HCT116 (cell line): Measurements from ENCODE around the gene SPOPL. TPM values are rescaled to one million over a fixed set of nuclear protein-coding genes. Genes with fewer than 3 reads are reported as not detected.

Experiments used
- ATAC-seq: fragments of 200-7000 bp; cut with Tn5 transposase; 2 replicates; pipeline ENCODE4 v1.9.1; 2020; ENCODE audit warnings: mild to moderate bottlenecking, moderate library complexity
- BruUV-seq: library from RNA; stranded (reverse); fragments of 400-500 nt; replicated peaks from 2 replicates; lab custom pipeline; 2021; lab: Mats Ljungman, UMichigan
- CTCF ChIA-PET: fragments of 300-600 bp; sonication (Branson Sonifier 250); formaldehyde crosslinking; loops from one replicate; lab custom pipeline; 2021; ENCODE audit warnings: antibody characterized with exemption; lab: Charles Lee
- POLR2A ChIA-PET: fragments of 300-600, 350-600 bp; sonication (Branson Sonifier 250); formaldehyde crosslinking; loops from one replicate; lab custom pipeline; 2021; ENCODE audit warnings: antibody characterized with exemption; lab: Charles Lee
- RAD21 ChIA-PET, 2 experiments: fragments of 300-600 bp; sonication (Branson Sonifier 250); formaldehyde crosslinking; loops; one replicate each; lab custom pipeline; 2023; ENCODE audit warnings: low total read pairs in 2 of 2; ENCODE audit not compliant: uncharacterized antibody in 2 of 2, unreplicated experiment in 2 of 2, low non-redundant PET in 1 of 2; lab: Charles Lee
- DNase-seq: peaks from one replicate; pipeline ENCODE4 v3.0.0-alpha.2; 2010; ENCODE audit warnings: low read depth, low spot score
- H2AFZ ChIP-seq: fragments of 200-600 bp; shearing (Covaris generic), sonication (generic); 2 replicates; pipeline ENCODE4 v1.6.1; 2017; ENCODE audit warnings: low read depth, mixed run types, mixed read lengths, antibody characterized with exemption, low read length; ENCODE audit not compliant: poor library complexity, severe bottlenecking
- H3K27ac ChIP-seq: 2 replicates; pipeline ENCODE4 v1.5.1; 2012; ENCODE audit warnings: low read depth, low read length
- H3K27me3 ChIP-seq: fragments of 200-600 bp; sonication (generic); 2 replicates; pipeline ENCODE4 v1.6.1; 2016; ENCODE audit warnings: mixed run types, low read length, mixed read lengths; ENCODE audit not compliant: insufficient read depth
- H3K36me3 ChIP-seq, 2 experiments: fragments of 200-500 bp in 1 of 2; fragments of 200-600 bp in 1 of 2; sonication (Bioruptor generic) in 1 of 2; sonication (generic) in 1 of 2; 2 replicates each; pipeline versions ENCODE4 v1.5.1 to v1.6.1; 2014 to 2016; ENCODE audit warnings: low read length in 2 of 2, inconsistent platforms in 1 of 2, mixed read lengths in 1 of 2, mixed run types in 1 of 2; ENCODE audit not compliant: insufficient read depth in 2 of 2, control insufficient read depth in 1 of 2
- H3K4me1 ChIP-seq, 2 experiments: fragments of 200-600 bp in 1 of 2; sonication (generic) in 1 of 2; 2 replicates each; pipeline versions ENCODE4 v1.5.1 to v1.6.1; 2012 to 2017; ENCODE audit warnings: low read length in 2 of 2, inconsistent platforms in 1 of 2, mild to moderate bottlenecking in 1 of 2, mixed read lengths in 1 of 2, mixed run types in 1 of 2, moderate library complexity in 1 of 2; ENCODE audit not compliant: insufficient read depth in 2 of 2, control insufficient read depth in 1 of 2
- H3K4me2 ChIP-seq: fragments of 200-600 bp; sonication (generic); 2 replicates; pipeline ENCODE4 v1.6.1; 2017; ENCODE audit warnings: mixed run types, low read length, mixed read lengths
- H3K4me3 ChIP-seq, 2 experiments: fragments of 200-600 bp in 1 of 2; sonication (generic) in 1 of 2; replicated peaks in 1 of 2; 2 replicates each; pipeline ENCODE4 v1.5.1; 2011 to 2016; ENCODE audit warnings: low read length in 2 of 2, control low read depth in 1 of 2, low read depth in 1 of 2, mild to moderate bottlenecking in 1 of 2, mixed read lengths in 1 of 2, mixed run types in 1 of 2
- H3K79me2 ChIP-seq: fragments of 200-600 bp; sonication (generic); 2 replicates; pipeline ENCODE4 v1.6.1; 2017; ENCODE audit warnings: mild to moderate bottlenecking, mixed run types, low read length, moderate library complexity, mixed read lengths; ENCODE audit not compliant: insufficient read depth
- H3K9ac ChIP-seq: fragments of 200-600 bp; sonication (generic); 2 replicates; pipeline ENCODE4 v1.6.1; 2016; ENCODE audit warnings: low read length, mixed read lengths
- H3K9me2 ChIP-seq: fragments of 200-600 bp; sonication (generic), shearing (Covaris generic); 2 replicates; pipeline ENCODE4 v1.6.1; 2017; ENCODE audit warnings: mixed run types, mild to moderate bottlenecking, moderate library complexity; ENCODE audit not compliant: insufficient read depth
- H3K9me3 ChIP-seq, 2 experiments: fragments of 200-500 bp in 1 of 2; fragments of 200-600 bp in 1 of 2; sonication (Bioruptor generic) in 1 of 2; sonication (generic) in 1 of 2; 2 replicates each; pipeline ENCODE4 v1.6.1; 2014 to 2017; ENCODE audit warnings: low read length in 2 of 2, mixed read lengths in 2 of 2, inconsistent platforms in 1 of 2, low read depth in 1 of 2, mild to moderate bottlenecking in 1 of 2, mixed run types in 1 of 2, moderate library complexity in 1 of 2; ENCODE audit not compliant: control insufficient read depth in 1 of 2, insufficient read depth in 1 of 2
- H4K20me1 ChIP-seq: fragments of 200-600 bp; sonication (generic), shearing (Covaris generic); 2 replicates; pipeline ENCODE4 v1.6.1; 2017; ENCODE audit warnings: mixed run types, mild to moderate bottlenecking, moderate library complexity; ENCODE audit not compliant: insufficient read depth
- EGR1 ChIP-seq: IDR thresholded peaks from 2 replicates; pipeline ENCODE4 v1.6.1; 2012; ENCODE audit warnings: low read depth
- ELF1 ChIP-seq: IDR thresholded peaks from 2 replicates; pipeline ENCODE4 v1.6.1; 2012; ENCODE audit warnings: low read depth, borderline replicate concordance
- FOSL1 ChIP-seq: IDR thresholded peaks from 2 replicates; pipeline ENCODE4 v1.6.1; 2012; ENCODE audit warnings: low read depth
- POLR2AphosphoS5 ChIP-seq: IDR thresholded peaks from 2 replicates; pipeline ENCODE4 v1.6.1; 2011; ENCODE audit warnings: mild to moderate bottlenecking, low read depth, low read length, moderate library complexity
- ZFX ChIP-seq: fragments of 450-650 bp; IDR thresholded peaks from 2 replicates; pipeline ENCODE4 v1.6.1; 2017
- ZNF274 ChIP-seq: fragments of 200-500 bp; sonication (Bioruptor generic); IDR thresholded peaks from 2 replicates; pipeline ENCODE4 v1.6.1; 2014; ENCODE audit warnings: mild to moderate bottlenecking, low read depth, low read length, inconsistent platforms
- intact Hi-C: fragments of 100-400 bp; cut with micrococcal nuclease; formaldehyde crosslinking; loops from 2 replicates; pipeline ENCODE4 v1.10.0; 2022
- total RNA-seq: library from RNA; stranded (reverse); gene quantifications from one replicate; pipeline ENCODE4 v1.2.1, GENCODE V29; 2021; ENCODE audit not compliant: unreplicated experiment
- TF ChIP-seq, protein P1 (sequence below), 3 experiments: fragments of 200-600 bp in 1 of 3; sonication (generic) in 1 of 3; IDR thresholded peaks in 2 of 3; conservative IDR thresholded peaks in 1 of 3; 2 replicates each; pipeline ENCODE4 v1.5.1; 2012 to 2017; ENCODE audit warnings: low read depth in 2 of 3, low read length in 2 of 3, antibody characterized with exemption in 1 of 3, borderline replicate concordance in 1 of 3, control low read depth in 1 of 3, mild to moderate bottlenecking in 1 of 3, mixed read lengths in 1 of 3, mixed run types in 1 of 3, moderate library complexity in 1 of 3; ENCODE audit not compliant: insufficient read depth in 1 of 3
- TF ChIP-seq, protein P2 (sequence below): IDR thresholded peaks from 2 replicates; pipeline ENCODE4 v1.6.1; 2012

The SPOPL gene
- total RNA-seq, 1 experiment from 2014 or later, result 48.3 TPM

DNA sequence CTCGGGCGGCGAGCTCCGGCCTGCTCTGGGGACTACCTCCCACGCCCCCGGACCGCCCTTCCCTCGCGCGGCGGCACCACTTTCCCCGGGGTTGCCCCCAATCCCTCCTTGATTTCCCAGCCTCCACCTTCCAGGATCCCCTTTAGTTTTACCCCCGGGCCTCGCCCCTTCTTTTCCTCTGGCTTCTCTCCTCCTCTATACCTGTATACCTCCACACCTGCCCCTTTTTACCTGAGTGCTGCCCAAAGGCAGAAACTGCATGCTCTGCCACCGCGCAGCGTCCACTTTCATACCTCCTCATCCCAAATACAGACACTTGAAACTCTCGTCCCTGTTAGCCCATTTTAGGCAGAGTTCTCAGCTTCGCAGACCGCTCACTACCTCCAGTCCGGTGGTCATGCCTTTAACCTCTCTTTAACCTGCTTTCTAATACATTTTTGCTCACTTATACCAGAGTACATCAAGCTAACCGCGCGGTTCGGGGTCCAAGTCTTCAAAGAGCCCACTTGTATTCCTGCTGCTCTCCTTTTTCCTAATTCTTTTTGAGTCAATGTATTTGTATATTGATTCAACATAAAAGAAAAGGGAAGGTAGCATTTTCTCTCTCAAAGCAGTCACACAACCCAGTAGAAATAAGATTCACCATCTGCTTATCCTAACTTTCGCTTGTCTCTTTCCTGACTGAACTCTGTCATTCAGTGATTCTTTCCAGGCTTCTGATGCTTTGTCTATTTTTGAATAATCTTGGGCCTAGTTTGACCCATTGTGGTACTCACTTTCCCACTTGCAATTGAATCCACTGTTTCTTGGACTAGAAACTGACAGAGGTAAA is 901 bp downstream of the SPOPL start:
- peak overlapping the region; percentile 70 for H3K27ac ChIP-seq
- CTCF ChIA-PET, result no interaction called here
- no peaks in the 10 kb centered on the region for H3K9me3 ChIP-seq
- TF ChIP-seq ZFX (0 out of 2 replicates have a peak, but pooled peaks have one; percentile 12), EGR1 (peak; percentile 45)
- TF ChIP-seq, protein P1, sequence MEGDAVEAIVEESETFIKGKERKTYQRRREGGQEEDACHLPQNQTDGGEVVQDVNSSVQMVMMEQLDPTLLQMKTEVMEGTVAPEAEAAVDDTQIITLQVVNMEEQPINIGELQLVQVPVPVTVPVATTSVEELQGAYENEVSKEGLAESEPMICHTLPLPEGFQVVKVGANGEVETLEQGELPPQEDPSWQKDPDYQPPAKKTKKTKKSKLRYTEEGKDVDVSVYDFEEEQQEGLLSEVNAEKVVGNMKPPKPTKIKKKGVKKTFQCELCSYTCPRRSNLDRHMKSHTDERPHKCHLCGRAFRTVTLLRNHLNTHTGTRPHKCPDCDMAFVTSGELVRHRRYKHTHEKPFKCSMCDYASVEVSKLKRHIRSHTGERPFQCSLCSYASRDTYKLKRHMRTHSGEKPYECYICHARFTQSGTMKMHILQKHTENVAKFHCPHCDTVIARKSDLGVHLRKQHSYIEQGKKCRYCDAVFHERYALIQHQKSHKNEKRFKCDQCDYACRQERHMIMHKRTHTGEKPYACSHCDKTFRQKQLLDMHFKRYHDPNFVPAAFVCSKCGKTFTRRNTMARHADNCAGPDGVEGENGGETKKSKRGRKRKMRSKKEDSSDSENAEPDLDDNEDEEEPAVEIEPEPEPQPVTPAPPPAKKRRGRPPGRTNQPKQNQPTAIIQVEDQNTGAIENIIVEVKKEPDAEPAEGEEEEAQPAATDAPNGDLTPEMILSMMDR (IDR thresholded peaks at IDR 0.05 in 2 of 3, conservative IDR thresholded peaks at IDR 0.05 in 1 of 3; ENCODE audit: borderline replicate concordance in 1 of 3, insufficient read depth in 1 of 3, low read depth in 2 of 3, low read length in 2 of 3), result no peak
- DNase-seq, result no peak
- no peak overlapping the region for H2AFZ ChIP-seq
- H3K4me2 ChIP-seq, result peak overlapping the region; percentile 73
- H3K4me3 ChIP-seq, result peak overlapping the region; percentile 72 to 83
- H3K36me3 ChIP-seq, result no peaks in the 10 kb centered on the region
- H3K4me1 ChIP-seq, result peaks cover 13 to 32% of the 10 kb centered on the region in 2 experiments; a peak in 3 of 4 replicates
- peak overlapping the region; percentile 82 for H3K9ac ChIP-seq
- RAD21 ChIA-PET, result no interaction called here
- H3K79me2 ChIP-seq, result peaks cover 61% of the 10 kb centered on the region
- no peaks in the 10 kb centered on the region for H3K9me2 ChIP-seq
- BruUV-seq, result TSS peak; percentile 50
- POLR2A ChIA-PET, result no interaction called here
- no peaks in the 10 kb centered on the region for H3K27me3 ChIP-seq
- no peaks in the 10 kb centered on the region; the same call in 1 of the 2 replicates for H4K20me1 ChIP-seq
- ATAC-seq, result peak; percentile 26
- intact Hi-C loops, result loop anchor here (5.0 kb wide), 1 partner anchor 80 kb away; no protein-coding TSS in a partner anchor

DNA sequence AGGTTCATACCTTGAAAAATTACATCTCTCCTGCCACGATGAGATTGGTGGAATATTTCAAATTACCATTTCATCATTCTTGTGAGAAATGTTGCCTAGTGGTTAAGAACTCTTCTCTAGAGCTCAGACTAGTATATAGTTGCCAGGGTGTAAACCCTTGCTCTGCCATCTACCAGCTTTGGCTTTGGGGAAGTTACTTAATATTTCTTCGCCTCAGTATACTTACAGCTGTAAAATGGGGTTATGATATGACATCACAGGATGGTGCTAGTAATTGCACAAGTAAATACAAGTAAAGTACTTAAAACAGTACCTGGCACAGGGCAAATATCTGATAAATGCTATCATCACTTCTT is 1.5 kb downstream of the SPOPL start:
- Histone ChIP-seq H3K36me3 (no peaks in the 10 kb centered on the region), H2AFZ (no peak overlapping the region), H3K4me1 (peaks cover 13 to 32% of the 10 kb centered on the region in 2 experiments; a peak in 3 of 4 replicates), H3K27me3 (no peaks in the 10 kb centered on the region), H4K20me1 (no peaks in the 10 kb centered on the region; the same call in 1 of the 2 replicates), H3K79me2 (peaks cover 67% of the 10 kb centered on the region), H3K4me2 (peak overlapping the region; percentile 73), H3K9ac (peak overlapping the region; percentile 82), H3K9me3 (no peaks in the 10 kb centered on the region), H3K27ac (no peak overlapping the region), H3K9me2 (no peaks in the 10 kb centered on the region), H3K4me3 (peak overlapping the region; percentile 72 to 83)
- DNase-seq, result no peak
- ChIA-PET RAD21 (no interaction called here), CTCF (no interaction called here), POLR2A (no interaction called here)
- BruUV-seq, result no TSS peak
- intact Hi-C loops, result loop anchor here (5.0 kb wide), 1 partner anchor 81 kb away; no protein-coding TSS in a partner anchor
- ATAC-seq, result no peak
- TF ChIP-seq ZNF274, result no peak
- no peak for TF ChIP-seq ELF1
- TF ChIP-seq POLR2AphosphoS5, result no peak
- no peak for TF ChIP-seq FOSL1
- TF ChIP-seq, protein P2, sequence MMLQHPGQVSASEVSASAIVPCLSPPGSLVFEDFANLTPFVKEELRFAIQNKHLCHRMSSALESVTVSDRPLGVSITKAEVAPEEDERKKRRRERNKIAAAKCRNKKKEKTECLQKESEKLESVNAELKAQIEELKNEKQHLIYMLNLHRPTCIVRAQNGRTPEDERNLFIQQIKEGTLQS, result no peak
